ENCODE data around the gene CCDC68. TPM values are rescaled to one million over a fixed set of nuclear protein-coding genes. Genes with fewer than 3 reads are reported as not detected.

The CCDC68 gene
- total RNA-seq, 1 donor from 2014 or later: not detected

- Mint-ChIP-seq H3K27me3 (ENCODE audit: low read depth) (no peaks in the 10 kb centered on the region), H3K4me3 (ENCODE audit: unreplicated experiment) (no peak overlapping the region), H3K4me1 (ENCODE audit: low read depth) (no peaks in the 10 kb centered on the region), H3K27ac (ENCODE audit: unreplicated experiment) (no peak overlapping the region), H3K9me3 (ENCODE audit: low read depth) (no peaks in the 10 kb centered on the region), H3K36me3 (ENCODE audit: low read depth) (no peaks in the 10 kb centered on the region)
- no peak for DNase-seq (ENCODE audit: low spot score)
- TF ChIP-seq CTCF (IDR thresholded peaks at IDR 0.05): no peak
These were observed 20.8 kb downstream of the CCDC68 start for GRCh38 chr18:54938506-54938905.

GRCh38 chr18:54932472-54932871 is 26.8 kb downstream of the CCDC68 start:
- H3K4me1 Mint-ChIP-seq (ENCODE audit: low read depth): no peaks in the 10 kb centered on the region
- no peaks in the 10 kb centered on the region for H3K9me3 Mint-ChIP-seq (ENCODE audit: low read depth)
- H3K36me3 Mint-ChIP-seq (ENCODE audit: low read depth): no peaks in the 10 kb centered on the region
- H3K4me3 Mint-ChIP-seq (ENCODE audit: unreplicated experiment): no peak overlapping the region
- no peaks in the 10 kb centered on the region for H3K27me3 Mint-ChIP-seq (ENCODE audit: low read depth)
- DNase-seq (ENCODE audit: low spot score): no peak
- TF ChIP-seq CTCF (IDR thresholded peaks at IDR 0.05): no peak
- no peak overlapping the region for H3K27ac Mint-ChIP-seq (ENCODE audit: unreplicated experiment)

GRCh38 chr18:54931152-54931551 is 28.1 kb downstream of the CCDC68 start:
- Mint-ChIP-seq H3K9me3 (ENCODE audit: low read depth) (no peaks in the 10 kb centered on the region), H3K27ac (ENCODE audit: unreplicated experiment) (no peak overlapping the region), H3K27me3 (ENCODE audit: low read depth) (no peaks in the 10 kb centered on the region), H3K4me1 (ENCODE audit: low read depth) (no peaks in the 10 kb centered on the region), H3K4me3 (ENCODE audit: unreplicated experiment) (no peak overlapping the region), H3K36me3 (ENCODE audit: low read depth) (no peaks in the 10 kb centered on the region)
- no peak for DNase-seq (ENCODE audit: low spot score)
- no peak for TF ChIP-seq CTCF (IDR thresholded peaks at IDR 0.05)

- Mint-ChIP-seq H3K36me3 (ENCODE audit: low read depth) (no peaks in the 10 kb centered on the region), H3K4me1 (ENCODE audit: low read depth) (no peaks in the 10 kb centered on the region), H3K27ac (ENCODE audit: unreplicated experiment) (no peak overlapping the region), H3K4me3 (ENCODE audit: unreplicated experiment) (no peak overlapping the region), H3K9me3 (ENCODE audit: low read depth) (no peaks in the 10 kb centered on the region), H3K27me3 (ENCODE audit: low read depth) (no peaks in the 10 kb centered on the region)
- no peak for DNase-seq (ENCODE audit: low spot score)
- no peak for TF ChIP-seq CTCF (IDR thresholded peaks at IDR 0.05)
These were observed 31.0 kb downstream of the CCDC68 start for GRCh38 chr18:54928236-54928635.

GRCh38 chr18:54926593-54927325 is 32.5 kb downstream of the CCDC68 start:
- no peak for TF ChIP-seq CTCF (IDR thresholded peaks at IDR 0.05)
- Mint-ChIP-seq H3K9me3 (ENCODE audit: low read depth) (no peaks in the 10 kb centered on the region), H3K4me1 (ENCODE audit: low read depth) (no peaks in the 10 kb centered on the region), H3K36me3 (ENCODE audit: low read depth) (no peaks in the 10 kb centered on the region), H3K27me3 (ENCODE audit: low read depth) (no peaks in the 10 kb centered on the region), H3K27ac (ENCODE audit: unreplicated experiment) (no peak overlapping the region), H3K4me3 (ENCODE audit: unreplicated experiment) (no peak overlapping the region)
- no peak for DNase-seq (ENCODE audit: low spot score)

All from chondrocyte (in vitro differentiated cells).